GM12872 (cell line): ENCODE results near the gene RNF144A.

Source experiments
- TF ChIP-seq, protein P1 (sequence below): IDR thresholded peaks from 3 replicates; pipeline ENCODE4 v1.5.1; 2011; ENCODE audit warnings: low read depth, mild to moderate bottlenecking, low read length, moderate library complexity; ENCODE audit not compliant: insufficient read depth

RNF144A gene

DNA sequence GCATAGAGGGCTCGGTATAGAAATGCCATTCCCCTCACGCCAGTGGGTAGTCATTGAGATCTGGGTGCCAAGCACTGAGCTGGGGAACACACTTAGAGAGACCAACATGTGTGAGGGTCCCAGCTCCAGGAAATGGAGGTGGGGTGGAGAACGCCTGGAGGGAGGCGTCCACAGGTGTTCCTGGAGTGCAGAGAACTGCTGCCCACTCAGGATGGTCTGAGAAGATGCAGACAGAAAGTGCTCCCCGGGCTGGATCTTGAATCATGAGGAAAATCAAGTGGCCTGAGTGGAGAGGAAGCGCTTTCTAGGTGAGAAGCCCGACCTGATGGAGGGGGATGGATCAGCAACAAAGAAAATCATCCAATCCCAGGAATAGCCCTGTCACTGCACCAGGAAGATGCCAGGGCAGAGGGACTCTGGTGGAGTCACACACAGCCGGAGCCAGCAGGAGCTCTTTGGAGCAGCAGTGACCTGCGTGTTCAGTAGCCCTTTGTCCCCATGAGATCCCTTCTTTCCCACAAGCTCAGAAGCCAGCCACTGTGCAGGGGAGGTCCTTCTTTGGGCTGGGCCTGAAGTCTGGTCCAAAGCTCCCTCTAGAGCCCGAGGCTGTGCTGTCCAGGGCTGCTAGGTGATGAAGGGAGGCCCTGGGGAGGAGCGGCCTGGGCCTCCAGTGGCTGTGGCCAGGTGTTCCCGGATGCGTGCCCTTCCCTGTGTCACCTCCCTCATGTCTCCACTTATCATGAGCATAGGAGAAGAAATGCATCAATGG, 112.3 kb downstream of the RNF144A start:
- TF ChIP-seq, protein P1, sequence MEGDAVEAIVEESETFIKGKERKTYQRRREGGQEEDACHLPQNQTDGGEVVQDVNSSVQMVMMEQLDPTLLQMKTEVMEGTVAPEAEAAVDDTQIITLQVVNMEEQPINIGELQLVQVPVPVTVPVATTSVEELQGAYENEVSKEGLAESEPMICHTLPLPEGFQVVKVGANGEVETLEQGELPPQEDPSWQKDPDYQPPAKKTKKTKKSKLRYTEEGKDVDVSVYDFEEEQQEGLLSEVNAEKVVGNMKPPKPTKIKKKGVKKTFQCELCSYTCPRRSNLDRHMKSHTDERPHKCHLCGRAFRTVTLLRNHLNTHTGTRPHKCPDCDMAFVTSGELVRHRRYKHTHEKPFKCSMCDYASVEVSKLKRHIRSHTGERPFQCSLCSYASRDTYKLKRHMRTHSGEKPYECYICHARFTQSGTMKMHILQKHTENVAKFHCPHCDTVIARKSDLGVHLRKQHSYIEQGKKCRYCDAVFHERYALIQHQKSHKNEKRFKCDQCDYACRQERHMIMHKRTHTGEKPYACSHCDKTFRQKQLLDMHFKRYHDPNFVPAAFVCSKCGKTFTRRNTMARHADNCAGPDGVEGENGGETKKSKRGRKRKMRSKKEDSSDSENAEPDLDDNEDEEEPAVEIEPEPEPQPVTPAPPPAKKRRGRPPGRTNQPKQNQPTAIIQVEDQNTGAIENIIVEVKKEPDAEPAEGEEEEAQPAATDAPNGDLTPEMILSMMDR = no peak

DNA sequence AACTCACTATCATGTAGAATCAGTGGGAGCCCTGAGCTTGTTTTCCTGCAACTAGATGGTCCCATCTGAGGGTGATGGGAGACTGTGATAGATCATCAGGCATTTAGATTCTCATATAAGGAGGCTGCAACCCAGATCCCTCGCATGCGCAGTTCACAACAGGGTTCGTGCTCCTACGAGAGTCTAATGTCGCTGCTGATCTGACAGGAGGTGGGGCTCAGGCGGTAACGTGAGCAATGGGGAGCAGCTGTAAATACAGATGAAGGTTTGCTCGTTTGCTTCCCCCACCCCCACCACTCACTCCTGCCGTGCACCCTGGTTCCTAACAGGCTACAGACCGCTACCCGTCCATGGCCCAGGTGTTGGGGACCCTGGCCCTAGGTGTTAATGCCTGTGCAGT, 113.6 kb downstream of the RNF144A start:
- TF ChIP-seq, protein P1 = no peak

DNA sequence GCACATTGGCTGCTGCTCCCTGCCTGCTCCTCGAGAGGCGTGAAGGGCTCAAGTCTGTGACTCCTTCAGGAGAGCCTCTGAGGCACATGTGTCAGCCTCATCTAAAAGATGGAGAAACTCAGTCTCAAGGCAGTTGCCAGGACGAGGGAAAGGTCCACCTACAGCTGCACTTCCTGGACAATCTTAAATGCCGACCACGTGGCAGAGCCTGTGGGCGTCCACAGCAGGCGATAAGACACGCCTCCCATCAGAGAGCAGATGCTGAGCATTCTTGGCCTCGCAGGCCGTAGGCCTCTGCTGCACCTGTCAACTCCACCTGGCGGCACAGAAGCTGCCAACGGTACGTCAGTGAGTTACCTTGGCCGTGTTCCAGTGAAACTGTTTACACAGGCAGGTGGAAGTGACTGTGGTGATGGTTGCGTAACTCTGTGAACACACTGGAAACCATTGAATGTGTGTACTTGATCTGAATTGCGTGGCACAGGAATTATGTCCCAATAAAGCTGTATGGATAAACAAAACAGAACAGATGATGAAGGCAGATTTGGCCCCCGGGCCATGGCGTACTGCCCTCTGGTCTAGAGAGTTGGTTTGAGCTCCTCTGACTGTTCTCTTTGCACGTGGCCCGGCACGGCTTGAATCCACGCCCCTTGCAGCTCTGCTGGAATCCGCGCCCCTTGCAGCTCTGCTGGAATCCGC, 114.5 kb downstream of the RNF144A start:
- TF ChIP-seq, protein P1 = no peak

DNA sequence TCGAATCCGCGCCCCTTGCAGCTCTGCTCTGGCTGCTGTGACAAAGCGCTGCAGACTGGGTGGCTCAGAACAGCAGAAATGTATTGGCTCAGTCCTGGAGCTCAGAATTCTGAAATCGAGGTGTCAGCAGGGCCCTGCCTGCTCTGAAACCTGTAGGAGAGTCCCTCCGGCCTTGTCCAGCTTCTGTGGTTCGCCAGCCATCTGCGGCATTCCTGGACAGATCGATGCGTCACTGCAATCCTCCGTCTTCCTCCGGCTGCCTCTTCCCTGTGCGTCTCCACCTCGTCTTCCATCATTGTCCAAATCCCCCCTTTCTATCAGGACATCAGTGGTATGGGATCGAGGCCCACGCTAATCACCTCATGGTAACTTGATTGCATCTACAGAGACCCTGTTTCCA, 115.2 kb downstream of the RNF144A start:
- TF ChIP-seq, protein P1 = no peak

DNA sequence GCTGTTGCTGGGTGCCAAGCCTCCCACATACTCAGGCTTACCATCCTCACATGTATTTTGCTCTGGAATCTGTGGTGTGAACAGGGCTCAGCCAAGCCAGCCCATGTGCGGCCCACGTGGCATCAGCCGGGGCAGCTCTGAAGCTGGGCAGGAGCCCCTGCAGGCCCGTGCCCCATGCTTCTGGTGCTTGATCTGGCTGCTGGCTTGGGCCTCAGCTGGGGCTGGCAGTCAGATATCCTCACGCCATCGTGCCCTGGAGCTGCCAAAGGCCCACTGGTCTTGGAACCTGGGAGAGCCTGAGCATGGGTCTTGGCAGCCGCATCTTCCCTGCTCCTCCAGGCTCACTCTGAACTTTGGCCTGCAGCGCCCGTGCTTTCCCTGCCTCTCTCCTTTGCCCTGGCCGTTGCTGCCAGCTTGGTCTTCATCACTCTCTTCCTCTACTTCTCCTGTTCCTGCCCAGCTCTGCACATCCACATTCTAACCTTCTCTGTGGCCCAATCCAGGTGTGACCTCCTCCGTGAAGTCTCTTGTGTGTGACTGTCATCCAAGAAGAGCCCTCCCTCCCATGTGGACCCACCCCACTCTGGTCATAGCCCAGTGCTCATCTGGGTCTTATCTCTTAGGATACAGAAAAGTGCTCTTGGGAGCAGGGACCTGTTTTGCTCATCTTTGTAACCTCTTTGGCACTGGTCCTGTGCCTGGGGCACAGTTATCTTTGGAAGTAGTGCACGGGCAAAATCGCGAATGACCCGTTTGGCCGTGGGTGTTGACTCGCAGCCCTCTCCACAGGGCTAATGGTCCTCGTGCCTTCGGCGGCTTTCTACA, 116.1 kb downstream of the RNF144A start:
- TF ChIP-seq, protein P1 = no peak

DNA sequence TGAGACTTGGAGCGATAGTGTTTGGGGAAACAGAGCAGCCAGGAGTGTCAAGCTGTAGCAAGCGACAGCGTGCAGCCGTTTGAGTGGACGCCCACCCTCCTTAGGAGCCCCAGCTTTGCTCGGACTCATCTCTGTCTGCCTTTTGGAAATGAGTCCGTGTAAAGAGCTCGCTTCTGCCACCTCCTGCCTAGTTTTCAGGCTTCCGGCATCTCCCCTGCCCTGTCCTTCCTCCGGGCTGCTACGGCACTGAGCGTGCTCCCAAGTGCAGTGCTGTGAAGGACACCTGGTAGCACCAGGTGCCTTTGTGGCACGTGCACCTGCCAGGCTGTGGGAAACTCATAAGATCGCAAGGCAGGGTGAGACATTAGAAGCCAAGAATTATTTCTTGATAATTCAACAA, 117.1 kb downstream of the RNF144A start:
- TF ChIP-seq, protein P1 = no peak

DNA sequence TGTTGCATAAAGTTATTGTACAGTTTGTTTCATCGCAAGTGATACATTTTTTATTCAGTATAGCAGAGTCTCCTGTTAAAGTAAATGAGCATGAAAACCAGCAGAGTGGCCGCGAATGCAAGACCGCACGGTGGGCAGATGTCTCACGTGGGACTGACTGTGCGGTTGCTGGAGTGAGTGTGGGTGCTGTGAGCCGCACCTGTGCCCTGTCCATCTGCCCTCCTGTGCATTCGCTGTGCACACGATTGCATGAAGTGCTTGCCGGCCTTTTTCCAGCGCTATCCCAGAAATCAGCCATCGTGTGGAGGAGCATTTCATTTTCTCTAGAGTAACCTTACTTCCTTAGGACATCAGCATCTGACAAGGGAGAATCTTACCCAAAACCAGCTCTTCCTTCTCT, 118.7 kb downstream of the RNF144A start:
- TF ChIP-seq, protein P1 = no peak
